CD14-positive monocyte (primary cell): ENCODE results near the gene TIPRL. TPM values are rescaled to one million over a fixed set of nuclear protein-coding genes. Genes with fewer than 3 reads are reported as not detected.
A peak's percentile ranks its signal among the peaks of the same experiment; 100 is the strongest.

Source experiments
- DNase-seq, 3 donors: peaks; one replicate each; pipeline ENCODE4 v3.0.0-alpha.2; 2011 to 2022
- H2AFZ ChIP-seq: 2 replicates; pipeline ENCODE4 v1.6.0; 2012; ENCODE audit warnings: mild to moderate bottlenecking, low read depth, low read length, inconsistent platforms; ENCODE audit not compliant: insufficient read depth, poor library complexity, severe bottlenecking
- H3K27ac ChIP-seq, 2 donors: 1 replicate in 1 of 2; 2 replicates in 1 of 2; pipeline ENCODE4 v1.5.1; 2012 to 2013; ENCODE audit warnings: low read length in 2 of 2, control low read depth in 1 of 2, inconsistent platforms in 1 of 2, low read depth in 1 of 2, mild to moderate bottlenecking in 1 of 2
- H3K27me3 ChIP-seq, 2 donors: one replicate each; pipeline versions ENCODE4 v1.6.0 to v1.6.1; 2011 to 2013; ENCODE audit warnings: low read length in 2 of 2; ENCODE audit not compliant: control insufficient read depth in 2 of 2, insufficient read depth in 2 of 2
- H3K36me3 ChIP-seq, 2 donors: replicated peaks in 1 of 2; 1 replicate in 1 of 2; 2 replicates in 1 of 2; pipeline versions ENCODE4 v1.5.1 to v1.6.1; 2012 to 2013; ENCODE audit warnings: low read length in 2 of 2, control low read depth in 1 of 2, inconsistent platforms in 1 of 2, mild to moderate bottlenecking in 1 of 2; ENCODE audit not compliant: insufficient read depth in 2 of 2, control insufficient read depth in 1 of 2
- H3K4me1 ChIP-seq, 2 donors: 1 replicate in 1 of 2; 2 replicates in 1 of 2; pipeline versions ENCODE4 v1.5.1 to v1.6.1; 2012 to 2013; ENCODE audit warnings: low read length in 2 of 2, control low read depth in 1 of 2, inconsistent platforms in 1 of 2, mild to moderate bottlenecking in 1 of 2, moderate library complexity in 1 of 2; ENCODE audit not compliant: insufficient read depth in 2 of 2, control insufficient read depth in 1 of 2
- H3K4me2 ChIP-seq: replicated peaks from 2 replicates; pipeline ENCODE3; 2012; ENCODE audit warnings: low read length, moderate library complexity, mild to moderate bottlenecking; ENCODE audit not compliant: poor library complexity, severe bottlenecking; ENCODE audit errors: extremely low read depth
- H3K4me3 ChIP-seq, 3 experiments: fragments of 200-600 bp in 1 of 3; sonication (generic) in 1 of 3; replicated peaks in 1 of 3; 1 replicate in 2 of 3; 2 replicates in 1 of 3; pipeline ENCODE4 v1.5.1; 2011 to 2013; ENCODE audit warnings: low read length in 3 of 3, mild to moderate bottlenecking in 3 of 3, control low read depth in 2 of 3, low read depth in 2 of 3, inconsistent platforms in 1 of 3, moderate library complexity in 1 of 3
- H3K79me2 ChIP-seq: 2 replicates; pipeline ENCODE4 v1.6.0; 2012; ENCODE audit warnings: mild to moderate bottlenecking, control low read depth, inconsistent platforms, low read length, moderate library complexity; ENCODE audit not compliant: insufficient read depth
- H3K9ac ChIP-seq: 2 replicates; pipeline ENCODE4 v1.6.0; 2017; ENCODE audit warnings: low read length, mild to moderate bottlenecking; ENCODE audit not compliant: insufficient read depth, poor library complexity, severe bottlenecking
- H3K9me3 ChIP-seq, 2 donors: replicated peaks in 1 of 2; 1 replicate in 1 of 2; 2 replicates in 1 of 2; pipeline versions ENCODE4 v1.5.1 to v1.6.1; 2012 to 2013; ENCODE audit warnings: low read length in 2 of 2, control low read depth in 1 of 2; ENCODE audit not compliant: control insufficient read depth in 1 of 2, insufficient read depth in 1 of 2
- H4K20me1 ChIP-seq: 2 replicates; pipeline ENCODE4 v1.6.0; 2012; ENCODE audit warnings: mild to moderate bottlenecking, low read length, control low read depth, moderate library complexity; ENCODE audit not compliant: insufficient read depth
- H3K27ac Mint-ChIP-seq, 7 donors: one replicate each; pipeline ENCODE4 v1.8.0; 2020; ENCODE audit warnings: mild to moderate bottlenecking in 7 of 7, mixed read lengths in 7 of 7, moderate library complexity in 6 of 7, inconsistent platforms in 2 of 7
- H3K27me3 Mint-ChIP-seq, 3 donors: one replicate each; pipeline ENCODE4 v1.8.0; 2021 to 2022; ENCODE audit warnings: low read depth in 3 of 3, mild to moderate bottlenecking in 3 of 3, mixed read lengths in 3 of 3, moderate library complexity in 3 of 3, inconsistent platforms in 1 of 3
- H3K36me3 Mint-ChIP-seq, 2 donors: one replicate each; pipeline ENCODE4 v1.8.0; 2020; ENCODE audit warnings: mixed read lengths in 2 of 2, inconsistent platforms in 1 of 2, mild to moderate bottlenecking in 1 of 2
- H3K4me1 Mint-ChIP-seq: one replicate; pipeline ENCODE4 v1.8.0; 2020; ENCODE audit warnings: mild to moderate bottlenecking, mixed read lengths
- H3K4me3 Mint-ChIP-seq, 2 donors: one replicate each; pipeline ENCODE4 v1.8.0; 2020; ENCODE audit warnings: mild to moderate bottlenecking in 2 of 2, mixed read lengths in 2 of 2, moderate library complexity in 1 of 2
- H3K9me3 Mint-ChIP-seq, 7 donors: one replicate each; pipeline ENCODE4 v1.8.0; 2020 to 2022; ENCODE audit warnings: mixed read lengths in 7 of 7, mild to moderate bottlenecking in 6 of 7, moderate library complexity in 6 of 7, inconsistent platforms in 2 of 7
- WGBS: methylation state at CpG from one replicate; pipeline ENCODE4 v1.1.5; 2013; ENCODE audit warnings: missing lambda C conversion rate; ENCODE audit not compliant: insufficient coverage; 5-methylcytosine and 5-hydroxymethylcytosine counted together
- intact Hi-C, 2 donors: fragments of 100-400 bp; cut with micrococcal nuclease; formaldehyde crosslinking; loops; one replicate each; pipeline versions ENCODE4 v1.15.0 to v1.15.1; 2023
- polyA plus RNA-seq, 3 donors: library from polyadenylated mRNA; depleted of rRNA in 1 of 3; unstranded in 2 of 3; stranded (reverse) in 1 of 3; fragments of 300-500 nt in 2 of 3; fragments of >200 nt in 1 of 3; fragmentation: Illumina TruSeq in 2 of 3; gene quantifications; 1 replicate in 2 of 3; 2 replicates in 1 of 3; pipeline ENCODE4 v1.2.3, GENCODE V29; 2012 to 2021
- small RNA-seq: library from RNA; depleted of rRNA; stranded (forward); fragments of <200 nt; gene quantifications from one replicate; pipeline ENCODE3, GENCODE V24; 2012; ENCODE audit warnings: low read depth; ENCODE audit not compliant: insufficient read length
- TF ChIP-seq, protein P1 (sequence below): fragments of 200-600 bp; IDR thresholded peaks from one replicate; pipeline ENCODE4 v1.8.0; 2022; ENCODE audit warnings: antibody characterized with exemption, mild to moderate bottlenecking

Gene TIPRL
- polyA plus RNA-seq, 3 donors: 8.7 to 35.0 (median 30.2) TPM

DNA sequence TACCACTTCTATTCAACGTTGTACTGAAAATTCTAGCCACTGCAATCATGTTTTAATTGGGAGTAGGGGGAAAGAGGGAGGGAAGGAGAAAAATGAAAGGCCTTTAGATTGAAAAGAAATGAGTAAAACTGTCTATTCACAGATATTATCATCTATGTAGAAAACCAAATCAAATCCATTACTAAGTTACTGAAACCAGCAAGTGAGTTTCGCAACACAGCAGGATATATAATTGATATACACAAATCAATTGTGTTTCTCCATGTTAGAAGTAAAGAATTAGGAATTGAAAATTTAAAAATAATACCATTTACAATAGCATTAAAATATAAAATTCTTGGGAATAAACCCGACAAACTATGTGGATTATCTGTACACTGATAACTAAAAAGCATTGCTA, 66.3 kb downstream of the TIPRL start:
- Mint-ChIP-seq H3K27me3 (no peaks in the 10 kb centered on the region), H3K36me3 (peaks cover 89 to 98% of the 10 kb centered on the region in 2 donors), H3K4me1 (peaks cover 9% of the 10 kb centered on the region), H3K27ac (peak overlapping the region in 2 of 7 donors; percentile 49 to 52), H3K9me3 (no peaks in the 10 kb centered on the region), H3K4me3 (no peak overlapping the region)
- Histone ChIP-seq H3K9me3 (no peaks in the 10 kb centered on the region), H3K27ac (peak overlapping the region in 1 of 2 donors; percentile 9), H3K4me3 (no peak overlapping the region), H3K9ac (no peak overlapping the region), H3K4me2 (no peak overlapping the region), H3K4me1 (no peaks in the 10 kb centered on the region), H4K20me1 (peaks cover 96% of the 10 kb centered on the region), H3K27me3 (no peaks in the 10 kb centered on the region), H2AFZ (no peak overlapping the region), H3K36me3 (peaks cover 76 to 90% of the 10 kb centered on the region in 2 donors), H3K79me2 (peaks cover 55% of the 10 kb centered on the region)
- no peak for DNase-seq
- WGBS: no CpG with 5 or more reads among the region's 3 CpGs
- TF ChIP-seq, protein P1, sequence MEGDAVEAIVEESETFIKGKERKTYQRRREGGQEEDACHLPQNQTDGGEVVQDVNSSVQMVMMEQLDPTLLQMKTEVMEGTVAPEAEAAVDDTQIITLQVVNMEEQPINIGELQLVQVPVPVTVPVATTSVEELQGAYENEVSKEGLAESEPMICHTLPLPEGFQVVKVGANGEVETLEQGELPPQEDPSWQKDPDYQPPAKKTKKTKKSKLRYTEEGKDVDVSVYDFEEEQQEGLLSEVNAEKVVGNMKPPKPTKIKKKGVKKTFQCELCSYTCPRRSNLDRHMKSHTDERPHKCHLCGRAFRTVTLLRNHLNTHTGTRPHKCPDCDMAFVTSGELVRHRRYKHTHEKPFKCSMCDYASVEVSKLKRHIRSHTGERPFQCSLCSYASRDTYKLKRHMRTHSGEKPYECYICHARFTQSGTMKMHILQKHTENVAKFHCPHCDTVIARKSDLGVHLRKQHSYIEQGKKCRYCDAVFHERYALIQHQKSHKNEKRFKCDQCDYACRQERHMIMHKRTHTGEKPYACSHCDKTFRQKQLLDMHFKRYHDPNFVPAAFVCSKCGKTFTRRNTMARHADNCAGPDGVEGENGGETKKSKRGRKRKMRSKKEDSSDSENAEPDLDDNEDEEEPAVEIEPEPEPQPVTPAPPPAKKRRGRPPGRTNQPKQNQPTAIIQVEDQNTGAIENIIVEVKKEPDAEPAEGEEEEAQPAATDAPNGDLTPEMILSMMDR: no peak
- intact Hi-C loops: no loop called here

DNA sequence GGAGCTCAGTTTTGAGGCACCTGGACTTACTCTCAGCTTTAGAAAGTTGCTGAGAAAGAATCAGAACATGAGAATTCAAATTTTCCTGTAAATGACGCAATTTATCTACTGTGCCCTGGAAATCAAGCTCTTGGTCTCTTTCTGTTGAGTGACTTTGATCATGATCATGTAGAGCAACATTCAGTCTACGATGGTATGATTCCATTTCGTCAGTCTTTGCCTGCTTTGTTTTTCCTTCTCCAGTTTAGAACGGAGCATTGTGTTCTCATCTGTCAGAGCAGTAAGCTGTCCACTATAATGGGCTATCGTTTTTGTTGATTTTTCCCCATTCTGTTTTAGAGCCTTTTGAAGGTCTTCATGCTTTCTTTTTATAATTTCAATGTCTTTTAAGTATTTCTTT, 67.7 kb downstream of the TIPRL start:
- H3K27me3 ChIP-seq: no peaks in the 10 kb centered on the region
- H3K4me2 ChIP-seq: no peak overlapping the region
- Mint-ChIP-seq H3K4me3 (no peak overlapping the region), H3K27ac (peak overlapping the region in 2 of 7 donors; percentile 6 to 34), H3K27me3 (no peaks in the 10 kb centered on the region), H3K4me1 (peaks cover 9% of the 10 kb centered on the region), H3K36me3 (peaks cover 90 to 97% of the 10 kb centered on the region in 2 donors), H3K9me3 (no peaks in the 10 kb centered on the region)
- no peak for DNase-seq
- peaks cover 68 to 89% of the 10 kb centered on the region in 2 donors for H3K36me3 ChIP-seq
- H3K79me2 ChIP-seq: peaks cover 64% of the 10 kb centered on the region
- no peak overlapping the region for H3K4me3 ChIP-seq
- TF ChIP-seq, protein P1: no peak
- 98% methylated on average over 4 of the region's 5 CpGs for WGBS
- H3K27ac ChIP-seq: peak overlapping the region in 1 of 2 donors; percentile 13
- no peaks in the 10 kb centered on the region for H3K9me3 ChIP-seq
- H3K4me1 ChIP-seq: no peaks in the 10 kb centered on the region
- H2AFZ ChIP-seq: no peak overlapping the region
- intact Hi-C loops: no loop called here
- H3K9ac ChIP-seq: no peak overlapping the region
- peaks cover 96% of the 10 kb centered on the region for H4K20me1 ChIP-seq

Small RNA genes lying within 50 kb of the gene (small RNA-seq; reads per million reads assigned to genes)
- gene AL021397.1: not detected

Other genes starting within 250 kb of the TIPRL start
- 10 to 100 TPM; 11.8 to 16.1 (median 11.9) TPM for gene DCAF6, start 242.3 kb upstream of the TIPRL start, polyA plus RNA-seq
- 10 to 100 TPM; 14.2 to 70.3 (median 59.4) TPM for gene MPC2, start 241.9 kb upstream of the TIPRL start, polyA plus RNA-seq
- gene GPR161, start 42.0 kb upstream of the TIPRL start, polyA plus RNA-seq: under 1 TPM in 1 of 3 donors, not detected in 2; 0.65 TPM
- gene SFT2D2, start 47.0 kb downstream of the TIPRL start, polyA plus RNA-seq: 10 to 100 TPM; 23.7 to 46.6 (median 34.9) TPM
- gene TBX19, start 101.9 kb downstream of the TIPRL start, polyA plus RNA-seq: 1 to 10 TPM in 2 of 3 donors, under 1 TPM in 1; 0.65 to 7.6 (median 1.6) TPM